B cell (primary cell): Measurements from ENCODE around the gene TMBIM6.

Source experiments
- EZH2 ChIP-seq: IDR thresholded peaks from 2 replicates; pipeline ENCODE4 v1.6.1; 2012; ENCODE audit warnings: borderline replicate concordance, low read depth, mild to moderate bottlenecking, moderate library complexity, low read length; ENCODE audit not compliant: insufficient read depth, poor library complexity, severe bottlenecking
- TF ChIP-seq, protein P1 (sequence below): fragments of 200-600 bp; IDR thresholded peaks from one replicate; pipeline ENCODE4 v1.8.0; 2022; ENCODE audit warnings: antibody characterized with exemption, mild to moderate bottlenecking

DNA sequence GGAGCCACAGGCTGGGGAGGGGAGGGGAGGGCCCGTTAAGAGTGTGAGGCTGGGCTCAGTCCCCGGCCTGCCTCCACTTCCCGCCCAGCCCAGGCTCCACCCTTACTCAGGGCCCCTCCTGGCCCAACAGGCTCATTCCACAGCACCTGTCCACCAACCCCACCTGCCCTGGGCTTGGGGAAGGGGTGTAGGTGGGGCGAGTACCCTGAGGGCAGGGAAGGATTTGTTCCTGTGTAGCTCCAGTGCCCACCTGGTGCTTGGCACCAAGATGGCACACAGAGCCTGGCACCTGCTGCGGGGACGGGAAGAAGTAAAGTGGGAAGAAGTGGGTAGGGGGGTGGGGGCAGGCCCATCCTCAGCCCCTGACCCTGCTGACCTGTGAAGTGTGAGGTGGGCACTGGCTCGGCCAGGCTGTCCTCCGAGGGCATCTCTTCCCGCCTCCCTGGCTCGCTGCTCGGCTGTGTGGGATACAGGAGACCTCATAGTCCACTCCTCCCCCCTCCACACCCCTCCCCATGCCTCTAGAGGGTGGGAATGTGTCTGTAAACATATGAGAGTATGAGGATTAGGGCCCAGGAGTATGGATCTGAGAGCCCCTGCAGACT lies 51.7 kb downstream of the TMBIM6 start:
- TF ChIP-seq, protein P1, sequence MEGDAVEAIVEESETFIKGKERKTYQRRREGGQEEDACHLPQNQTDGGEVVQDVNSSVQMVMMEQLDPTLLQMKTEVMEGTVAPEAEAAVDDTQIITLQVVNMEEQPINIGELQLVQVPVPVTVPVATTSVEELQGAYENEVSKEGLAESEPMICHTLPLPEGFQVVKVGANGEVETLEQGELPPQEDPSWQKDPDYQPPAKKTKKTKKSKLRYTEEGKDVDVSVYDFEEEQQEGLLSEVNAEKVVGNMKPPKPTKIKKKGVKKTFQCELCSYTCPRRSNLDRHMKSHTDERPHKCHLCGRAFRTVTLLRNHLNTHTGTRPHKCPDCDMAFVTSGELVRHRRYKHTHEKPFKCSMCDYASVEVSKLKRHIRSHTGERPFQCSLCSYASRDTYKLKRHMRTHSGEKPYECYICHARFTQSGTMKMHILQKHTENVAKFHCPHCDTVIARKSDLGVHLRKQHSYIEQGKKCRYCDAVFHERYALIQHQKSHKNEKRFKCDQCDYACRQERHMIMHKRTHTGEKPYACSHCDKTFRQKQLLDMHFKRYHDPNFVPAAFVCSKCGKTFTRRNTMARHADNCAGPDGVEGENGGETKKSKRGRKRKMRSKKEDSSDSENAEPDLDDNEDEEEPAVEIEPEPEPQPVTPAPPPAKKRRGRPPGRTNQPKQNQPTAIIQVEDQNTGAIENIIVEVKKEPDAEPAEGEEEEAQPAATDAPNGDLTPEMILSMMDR: no peak
- TF ChIP-seq EZH2: no peak
